Trophoblast cell (in vitro differentiated cells and primary cell): ENCODE results near the gene ZXDC.

Experiments
- DNase-seq, 2 donors: peaks; one replicate each; pipeline ENCODE4 v3.0.0-alpha.2; 2016
- H2AFZ ChIP-seq: 2 replicates; pipeline ENCODE4 v1.6.1; 2013; ENCODE audit warnings: low read length, moderate library complexity, mild to moderate bottlenecking; ENCODE audit not compliant: insufficient read depth, poor library complexity
- H2AK5ac ChIP-seq: 2 replicates; pipeline ENCODE4 v1.6.1; 2013; ENCODE audit warnings: mild to moderate bottlenecking, low read length
- H2BK120ac ChIP-seq: 2 replicates; pipeline ENCODE4 v1.6.1; 2013; ENCODE audit warnings: low read length, mild to moderate bottlenecking, moderate library complexity; ENCODE audit not compliant: insufficient read depth, poor library complexity
- H2BK12ac ChIP-seq: 2 replicates; pipeline ENCODE4 v1.6.1; 2013; ENCODE audit warnings: mild to moderate bottlenecking, low read length, moderate library complexity
- H2BK5ac ChIP-seq: 2 replicates; pipeline ENCODE4 v1.6.1; 2013; ENCODE audit warnings: low read length, low read depth, moderate library complexity, mild to moderate bottlenecking; ENCODE audit not compliant: poor library complexity
- H3K14ac ChIP-seq: 2 replicates; pipeline ENCODE4 v1.6.1; 2013; ENCODE audit warnings: mild to moderate bottlenecking, low read length
- H3K18ac ChIP-seq: 2 replicates; pipeline ENCODE4 v1.6.1; 2013; ENCODE audit warnings: mild to moderate bottlenecking, low read length
- H3K23ac ChIP-seq: 2 replicates; pipeline ENCODE4 v1.6.1; 2013; ENCODE audit warnings: low read length
- H3K27ac ChIP-seq: 2 replicates; pipeline ENCODE4 v1.5.1; 2013; ENCODE audit warnings: low read depth, mild to moderate bottlenecking, inconsistent platforms, low read length, moderate library complexity
- H3K27me3 ChIP-seq: 2 replicates; pipeline ENCODE4 v1.6.1; 2013; ENCODE audit warnings: inconsistent platforms, mild to moderate bottlenecking, low read length, moderate library complexity; ENCODE audit not compliant: insufficient read depth
- H3K36me3 ChIP-seq, 2 experiments: 1 replicate in 1 of 2; 2 replicates in 1 of 2; pipeline ENCODE4 v1.6.1; 2013; ENCODE audit warnings: low read length in 2 of 2, mild to moderate bottlenecking in 2 of 2, moderate library complexity in 1 of 2; ENCODE audit not compliant: insufficient read depth in 2 of 2, control insufficient read depth in 1 of 2
- H3K4ac ChIP-seq: 2 replicates; pipeline ENCODE4 v1.6.1; 2013; ENCODE audit warnings: low read depth, mild to moderate bottlenecking, low read length, moderate library complexity
- H3K4me1 ChIP-seq, 2 experiments: 1 replicate in 1 of 2; 2 replicates in 1 of 2; pipeline ENCODE4 v1.6.1; 2013; ENCODE audit warnings: low read length in 2 of 2, mild to moderate bottlenecking in 2 of 2, moderate library complexity in 1 of 2; ENCODE audit not compliant: insufficient read depth in 2 of 2, control insufficient read depth in 1 of 2
- H3K4me2 ChIP-seq: 2 replicates; pipeline ENCODE4 v1.6.1; 2013; ENCODE audit warnings: inconsistent platforms, mild to moderate bottlenecking, low read length, moderate library complexity
- H3K4me3 ChIP-seq: 2 replicates; pipeline ENCODE4 v1.5.1; 2013; ENCODE audit warnings: mild to moderate bottlenecking, low read depth, low read length, inconsistent platforms
- H3K79me1 ChIP-seq: one replicate; pipeline ENCODE4 v1.6.1; 2013; ENCODE audit warnings: low read length
- H3K79me2 ChIP-seq: 2 replicates; pipeline ENCODE4 v1.6.1; 2013; ENCODE audit warnings: low read length, mild to moderate bottlenecking; ENCODE audit not compliant: control insufficient read depth, insufficient read depth, poor library complexity
- H3K9ac ChIP-seq: 2 replicates; pipeline ENCODE4 v1.6.1; 2013; ENCODE audit warnings: mild to moderate bottlenecking, low read length
- H3K9me3 ChIP-seq: 2 replicates; pipeline ENCODE4 v1.6.1; 2013; ENCODE audit warnings: low read depth, mild to moderate bottlenecking, control low read depth, inconsistent platforms, low read length; ENCODE audit not compliant: insufficient read depth
- H4K12ac ChIP-seq: 2 replicates; pipeline ENCODE4 v1.6.1; 2013; ENCODE audit warnings: low read depth, mild to moderate bottlenecking, low read length, moderate library complexity
- H4K8ac ChIP-seq: 2 replicates; pipeline ENCODE4 v1.6.1; 2013; ENCODE audit warnings: low read depth, mild to moderate bottlenecking, low read length, moderate library complexity
- H4K91ac ChIP-seq: one replicate; pipeline ENCODE4 v1.6.1; 2013; ENCODE audit warnings: low read depth, mild to moderate bottlenecking, low read length, moderate library complexity
- WGBS: extraction: QIAGEN DNeasy Blood & Tissue Kit; methylation state at CpG from one replicate; pipeline ENCODE4 v1.1.7; 2013; ENCODE audit warnings: missing lambda C conversion rate; ENCODE audit not compliant: insufficient read length, insufficient coverage; ENCODE audit errors: extremely low coverage; 5-methylcytosine and 5-hydroxymethylcytosine counted together

Gene ZXDC

DNA sequence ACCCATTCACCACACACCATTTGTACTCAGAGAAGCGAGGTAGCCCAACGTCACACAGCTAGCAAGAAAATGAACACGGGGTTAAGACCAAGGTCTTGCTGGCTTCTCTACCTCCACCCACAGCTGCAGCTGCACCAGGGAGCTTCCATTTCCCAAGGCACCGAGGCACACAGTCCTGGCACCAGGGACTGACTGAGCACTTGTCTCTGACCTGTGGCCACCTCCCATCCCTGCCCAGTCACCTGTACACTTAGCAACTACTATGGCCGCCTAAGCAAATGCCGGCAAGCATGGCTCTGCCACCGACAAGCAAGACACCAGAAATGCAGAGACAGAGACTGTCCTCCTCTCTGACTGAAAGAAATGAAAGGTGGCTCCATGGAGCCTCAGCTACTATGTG, 15.3 kb downstream of the ZXDC start:
- Histone ChIP-seq H2BK5ac (no peak overlapping the region), H3K79me2 (no peaks in the 10 kb centered on the region), H3K79me1 (no peaks in the 10 kb centered on the region), H3K9me3 (no peaks in the 10 kb centered on the region), H3K18ac (no peak overlapping the region), H3K4me3 (no peak overlapping the region), H4K8ac (no peak overlapping the region), H3K27ac (no peak overlapping the region), H3K4me2 (no peak overlapping the region), H4K12ac (no peak overlapping the region), H4K91ac (no peak overlapping the region), H3K14ac (no peak overlapping the region), H3K4ac (no peak overlapping the region), H3K27me3 (no peaks in the 10 kb centered on the region), H2AFZ (no peak overlapping the region), H3K23ac (no peak overlapping the region), H3K9ac (no peak overlapping the region), H3K4me1 (no peaks in the 10 kb centered on the region), H3K36me3 (peaks cover 53 to 67% of the 10 kb centered on the region in 2 experiments), H2AK5ac (no peak overlapping the region), H2BK120ac (no peak overlapping the region), H2BK12ac (no peak overlapping the region)
- no peak for DNase-seq
- WGBS: no CpG with 5 or more reads among the region's 7 CpGs

DNA sequence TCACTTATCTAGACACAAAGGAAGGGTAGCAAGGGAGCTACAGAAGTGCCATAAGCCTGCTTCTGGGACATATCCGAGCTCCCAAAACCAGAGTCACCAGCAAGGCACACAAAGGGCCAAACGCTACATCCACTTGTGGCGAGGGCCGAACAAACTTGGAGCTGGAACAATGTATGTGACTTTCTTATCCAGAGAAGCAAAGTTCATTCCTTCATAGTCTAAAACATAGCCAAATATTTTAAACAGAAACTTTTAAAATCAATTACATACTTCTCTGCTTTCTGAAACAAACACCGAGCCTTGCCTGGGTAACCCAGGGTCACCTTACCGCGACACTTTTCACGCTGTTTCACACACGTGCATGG, 15.9 kb downstream of the ZXDC start:
- Histone ChIP-seq H3K9ac (no peak overlapping the region), H2BK12ac (no peak overlapping the region)

DNA sequence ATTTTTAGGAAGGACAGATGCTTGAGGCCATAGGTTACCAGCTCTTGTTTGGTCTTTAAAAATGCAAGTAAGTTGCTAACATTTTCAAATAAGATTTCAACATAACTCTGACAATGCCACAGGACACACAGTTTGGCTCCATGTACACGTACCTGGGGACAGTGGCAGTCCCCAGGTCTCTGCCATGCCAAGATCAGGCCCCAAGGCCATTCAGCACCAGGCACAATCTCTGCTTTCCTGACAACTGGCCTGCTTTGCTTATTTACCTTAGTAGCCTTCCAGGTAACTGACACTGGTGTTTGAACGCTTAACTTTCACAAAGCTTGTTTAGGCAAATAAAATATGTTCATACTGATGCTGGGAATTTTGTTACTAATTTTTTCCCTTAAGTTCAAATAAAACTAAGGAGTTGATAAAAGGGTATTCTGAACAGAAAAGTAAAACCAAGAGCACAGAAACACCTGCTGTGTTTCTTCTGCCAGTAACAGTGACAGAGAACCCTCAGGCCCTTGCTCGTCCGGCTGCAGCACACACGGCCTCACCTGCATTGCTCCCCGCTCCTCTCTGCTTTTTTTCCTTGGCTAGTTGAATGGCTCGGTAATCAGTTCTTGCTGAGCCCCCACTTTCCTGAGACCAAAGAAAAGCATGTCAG, 16.5 kb downstream of the ZXDC start:
- H3K9ac ChIP-seq: no peak overlapping the region
- H4K12ac ChIP-seq: no peak overlapping the region
- H3K23ac ChIP-seq: no peak overlapping the region
- H2BK5ac ChIP-seq: no peak overlapping the region
- no peak overlapping the region for H2BK120ac ChIP-seq
- no peak overlapping the region for H2AK5ac ChIP-seq
- DNase-seq: no peak
- no peak overlapping the region for H3K4me2 ChIP-seq
- no peak overlapping the region for H3K4me3 ChIP-seq
- no peak overlapping the region for H4K91ac ChIP-seq
- H3K9me3 ChIP-seq: no peaks in the 10 kb centered on the region
- no CpG with 5 or more reads among the region's 7 CpGs for WGBS
- no peak overlapping the region for H2AFZ ChIP-seq
- no peaks in the 10 kb centered on the region for H3K27me3 ChIP-seq
- H3K79me1 ChIP-seq: no peaks in the 10 kb centered on the region
- no peaks in the 10 kb centered on the region for H3K4me1 ChIP-seq
- no peak overlapping the region for H4K8ac ChIP-seq
- H3K14ac ChIP-seq: no peak overlapping the region
- H3K4ac ChIP-seq: no peak overlapping the region
- no peak overlapping the region for H3K27ac ChIP-seq
- H3K36me3 ChIP-seq: peaks cover 42 to 60% of the 10 kb centered on the region in 2 experiments
- no peaks in the 10 kb centered on the region for H3K79me2 ChIP-seq
- H3K18ac ChIP-seq: no peak overlapping the region
- H2BK12ac ChIP-seq: no peak overlapping the region

More for the DNA sequence above, 15.9 kb downstream of the ZXDC start:
- no peak overlapping the region for H3K27ac ChIP-seq
- DNase-seq: no peak
- H3K14ac ChIP-seq: no peak overlapping the region
- H3K4me1 ChIP-seq: no peaks in the 10 kb centered on the region
- no peaks in the 10 kb centered on the region for H3K79me1 ChIP-seq
- H3K4me2 ChIP-seq: no peak overlapping the region
- no peak overlapping the region for H3K23ac ChIP-seq
- H4K12ac ChIP-seq: no peak overlapping the region
- H4K91ac ChIP-seq: no peak overlapping the region
- peaks cover 47 to 63% of the 10 kb centered on the region in 2 experiments for H3K36me3 ChIP-seq
- no peak overlapping the region for H2BK120ac ChIP-seq
- no peaks in the 10 kb centered on the region for H3K9me3 ChIP-seq
- WGBS: no CpG with 5 or more reads among the region's 9 CpGs
- no peak overlapping the region for H3K4me3 ChIP-seq
- H3K27me3 ChIP-seq: no peaks in the 10 kb centered on the region
- H2AK5ac ChIP-seq: no peak overlapping the region
- no peak overlapping the region for H2AFZ ChIP-seq
- H4K8ac ChIP-seq: no peak overlapping the region
- no peaks in the 10 kb centered on the region for H3K79me2 ChIP-seq
- H2BK5ac ChIP-seq: no peak overlapping the region
- H3K18ac ChIP-seq: no peak overlapping the region
- H3K4ac ChIP-seq: no peak overlapping the region

DNA sequence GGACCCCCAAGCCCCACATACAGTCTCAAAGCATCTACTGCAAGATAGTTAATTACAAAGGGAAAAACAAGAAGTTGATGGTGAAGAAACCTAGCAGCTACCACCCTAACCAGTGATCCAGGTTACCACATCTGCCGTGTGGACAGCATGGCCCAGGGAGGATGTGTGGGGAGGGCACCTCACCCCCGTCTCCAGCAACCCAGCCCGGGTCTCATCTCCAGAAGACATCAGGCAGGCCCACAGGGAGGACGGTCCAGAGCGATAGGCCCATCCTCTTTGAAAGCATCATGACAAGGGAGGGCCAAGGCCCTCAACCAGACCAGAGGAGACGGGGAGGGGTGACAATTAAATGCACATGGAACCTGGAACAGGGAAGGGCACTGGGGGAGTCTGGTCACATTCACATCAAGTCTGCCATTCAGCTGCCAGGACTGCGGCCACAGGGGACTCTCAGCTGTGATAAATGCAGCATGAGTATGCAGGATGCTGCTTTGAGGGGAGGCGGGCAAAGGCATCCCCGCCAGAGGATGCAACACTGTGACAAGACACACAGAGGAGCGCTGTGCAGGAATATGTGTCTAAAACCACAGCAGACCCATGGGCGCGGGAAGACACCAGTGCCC, 18.8 kb downstream of the ZXDC start:
- no peak overlapping the region for H2AK5ac ChIP-seq
- H3K27ac ChIP-seq: no peak overlapping the region
- H2BK120ac ChIP-seq: no peak overlapping the region
- H2AFZ ChIP-seq: no peak overlapping the region
- no peak overlapping the region for H2BK5ac ChIP-seq
- H3K23ac ChIP-seq: no peak overlapping the region
- no peak overlapping the region for H3K14ac ChIP-seq
- H4K91ac ChIP-seq: no peak overlapping the region
- H4K12ac ChIP-seq: no peak overlapping the region
- H3K4me3 ChIP-seq: peak overlapping the region; percentile 4
- no peak for DNase-seq
- no peak overlapping the region for H3K9ac ChIP-seq
- H3K79me2 ChIP-seq: no peaks in the 10 kb centered on the region
- no peaks in the 10 kb centered on the region for H3K9me3 ChIP-seq
- no peak overlapping the region for H3K18ac ChIP-seq
- H3K79me1 ChIP-seq: no peaks in the 10 kb centered on the region
- H4K8ac ChIP-seq: no peak overlapping the region
- H3K4me2 ChIP-seq: no peak overlapping the region
- no peaks in the 10 kb centered on the region for H3K27me3 ChIP-seq
- WGBS: no CpG with 5 or more reads among the region's 12 CpGs
- no peak overlapping the region for H2BK12ac ChIP-seq
- H3K4me1 ChIP-seq: no peaks in the 10 kb centered on the region
- peaks cover 35 to 52% of the 10 kb centered on the region in 2 experiments for H3K36me3 ChIP-seq
- H3K4ac ChIP-seq: no peak overlapping the region
